GM23248 (cell line): ENCODE data around the gene PTOV1. TPM values are rescaled to one million over a fixed set of nuclear protein-coding genes. Genes with fewer than 3 reads are reported as not detected.

Experiments used
- DNase-seq: peaks from one replicate; pipeline ENCODE4 v3.0.0-alpha.2; 2015
- H2AFZ ChIP-seq: fragments of 200-600 bp; sonication (generic); 2 replicates; pipeline ENCODE4 v1.6.1; 2016; ENCODE audit warnings: antibody characterized with exemption
- H3F3A ChIP-seq: fragments of 200-600 bp; sonication (generic); 2 replicates; pipeline ENCODE4 v1.6.1; 2016; ENCODE audit warnings: mild to moderate bottlenecking, antibody characterized with exemption, mixed run types; ENCODE audit not compliant: insufficient read depth
- H3K27ac ChIP-seq: fragments of 200-600 bp; sonication (generic); 2 replicates; pipeline ENCODE4 v1.5.1; 2016; ENCODE audit warnings: mild to moderate bottlenecking
- H3K27me3 ChIP-seq: fragments of 200-600 bp; sonication (generic); replicated peaks from 2 replicates; pipeline ENCODE4 v1.6.1; 2016; ENCODE audit warnings: mild to moderate bottlenecking; ENCODE audit not compliant: insufficient read depth
- H3K36me3 ChIP-seq: fragments of 200-600 bp; sonication (generic); 2 replicates; pipeline ENCODE4 v1.6.1; 2016; ENCODE audit warnings: low read depth, mild to moderate bottlenecking
- H3K4me1 ChIP-seq: fragments of 200-600 bp; sonication (generic); 2 replicates; pipeline ENCODE4 v1.6.1; 2016; ENCODE audit warnings: mild to moderate bottlenecking; ENCODE audit not compliant: insufficient read depth
- H3K4me2 ChIP-seq: fragments of 200-600 bp; sonication (generic); one replicate; pipeline ENCODE4 v1.6.1; 2016; ENCODE audit warnings: mild to moderate bottlenecking; ENCODE audit not compliant: unreplicated experiment
- H3K4me3 ChIP-seq: fragments of 200-600 bp; sonication (generic); 2 replicates; pipeline ENCODE4 v1.5.1; 2016; ENCODE audit warnings: mild to moderate bottlenecking
- H3K79me2 ChIP-seq: fragments of 200-600 bp; sonication (generic); 2 replicates; pipeline ENCODE4 v1.6.1; 2016; ENCODE audit warnings: mild to moderate bottlenecking; ENCODE audit not compliant: insufficient read depth
- H3K9ac ChIP-seq: fragments of 200-600 bp; sonication (generic); 2 replicates; pipeline ENCODE4 v1.6.1; 2016; ENCODE audit warnings: mild to moderate bottlenecking
- H3K9me2 ChIP-seq: fragments of 200-600 bp; sonication (generic); 2 replicates; pipeline ENCODE4 v1.6.1; 2016; ENCODE audit warnings: mixed run types, mild to moderate bottlenecking, moderate library complexity; ENCODE audit not compliant: insufficient read depth
- H3K9me3 ChIP-seq: fragments of 200-600 bp; sonication (generic); one replicate; pipeline ENCODE4 v1.6.1; 2017; ENCODE audit warnings: low read depth
- H4K20me1 ChIP-seq: fragments of 200-600 bp; sonication (generic); 2 replicates; pipeline ENCODE4 v1.6.0; 2016; ENCODE audit not compliant: insufficient read depth
- EZH2 ChIP-seq: fragments of 200-600 bp; sonication (generic); IDR thresholded peaks from 2 replicates; pipeline ENCODE4 v1.6.1; 2018; ENCODE audit warnings: antibody characterized with exemption, mild to moderate bottlenecking; ENCODE audit not compliant: insufficient read depth, poor library complexity, severe bottlenecking
- EZH2phosphoT487 ChIP-seq: fragments of 200-600 bp; sonication (generic); IDR thresholded peaks from 2 replicates; pipeline ENCODE4 v1.6.1; 2018; ENCODE audit warnings: antibody characterized with exemption, moderate library complexity, mild to moderate bottlenecking, low read depth; ENCODE audit not compliant: insufficient read depth
- WGBS, 2 experiments: methylation state at CpG; one replicate each; pipeline ENCODE4 v1.1.6; 2015 to 2017; ENCODE audit warnings: low lambda C conversion rate in 2 of 2, low coverage in 1 of 2; ENCODE audit errors: missing lambda C conversion rate in 2 of 2; 5-methylcytosine and 5-hydroxymethylcytosine counted together
- in situ Hi-C: fragments of 300-500 bp; cut with MboI; formaldehyde crosslinking; loops from 2 replicates; pipeline ENCODE4 v1.15.0; 2020
- polyA plus RNA-seq: library from polyadenylated mRNA; unstranded; fragments of >200 nt; fragmentation: Nextera tagmentation; extraction: Ambion mirVana; gene quantifications from 2 replicates; pipeline ENCODE4 v1.2.1, GENCODE V29; 2016
- total RNA-seq: library from RNA; depleted of rRNA; stranded (reverse); fragments of >200 nt; shearing (Covaris generic); gene quantifications from 2 replicates; pipeline ENCODE4 v1.2.3, GENCODE V29; 2014

Gene PTOV1
- total and polyA plus RNA-seq, 2 experiments from 2014 or later = 88.0 to 88.9 TPM

GRCh38 chr19:49809160-49809940 is 41.6 kb upstream of the PTOV1 start:
- no peaks in the 10 kb centered on the region for H3K79me2 ChIP-seq
- peak overlapping the region; percentile 72 for H3K9ac ChIP-seq
- peaks cover 12% of the 10 kb centered on the region for H3K4me1 ChIP-seq
- H3K27me3 ChIP-seq = no peaks in the 10 kb centered on the region
- DNase-seq = peak; percentile 62
- H2AFZ ChIP-seq = peak overlapping the region; percentile 71
- 5 to 6% methylated on average over 46 to 50 of the region's 50 CpGs for WGBS, 2 experiments
- peak overlapping the region; percentile 88 for H3K4me2 ChIP-seq
- no peak overlapping the region for H3K27ac ChIP-seq
- no peaks in the 10 kb centered on the region for H3K9me3 ChIP-seq
- H3K36me3 ChIP-seq = peaks cover 4% of the 10 kb centered on the region; the same call in 1 of the 2 replicates
- no peaks in the 10 kb centered on the region for H3K9me2 ChIP-seq
- H3K4me3 ChIP-seq = peak overlapping the region; percentile 76
- no peaks in the 10 kb centered on the region for H4K20me1 ChIP-seq
- TF ChIP-seq EZH2 = no peak
- TF ChIP-seq EZH2phosphoT487 = no peak
- peaks cover 11% of the 10 kb centered on the region; the same call in 1 of the 2 replicates for H3F3A ChIP-seq
- in situ Hi-C loops = no loop called here

GRCh38 chr19:49809941-49810389 is 41.0 kb upstream of the PTOV1 start:
- Histone ChIP-seq H3K9ac (peak overlapping the region; percentile 72), H3K4me2 (peak overlapping the region; percentile 88), H3K27me3 (no peaks in the 10 kb centered on the region), H3F3A (peaks cover 11% of the 10 kb centered on the region; the same call in 1 of the 2 replicates), H3K36me3 (peaks cover 4% of the 10 kb centered on the region; the same call in 1 of the 2 replicates), H4K20me1 (no peaks in the 10 kb centered on the region), H3K4me1 (peaks cover 14% of the 10 kb centered on the region), H3K27ac (no peak overlapping the region), H3K9me2 (no peaks in the 10 kb centered on the region), H2AFZ (peak overlapping the region; percentile 71), H3K4me3 (peak overlapping the region; percentile 76; the same call in 1 of the 2 replicates), H3K79me2 (no peaks in the 10 kb centered on the region), H3K9me3 (no peaks in the 10 kb centered on the region)
- in situ Hi-C loops = no loop called here
- WGBS, 2 experiments = 93 to 94% methylated on average over 5 of the region's 5 CpGs
- no peak for DNase-seq
- TF ChIP-seq EZH2 (no peak), EZH2phosphoT487 (no peak)

GRCh38 chr19:49811328-49811727 is 39.6 kb upstream of the PTOV1 start:
- WGBS, 2 experiments = 98% methylated on average over 6 of the region's 6 CpGs
- TF ChIP-seq EZH2phosphoT487 (no peak), EZH2 (no peak)

GRCh38 chr19:49812452-49812996 is 38.4 kb upstream of the PTOV1 start:
- Histone ChIP-seq H3K4me1 (peaks cover 14% of the 10 kb centered on the region), H3K9me2 (no peaks in the 10 kb centered on the region), H3F3A (peaks cover 11% of the 10 kb centered on the region; the same call in 1 of the 2 replicates), H3K27ac (peak overlapping the region; percentile 83), H3K4me3 (peak overlapping the region; percentile 76), H2AFZ (peak overlapping the region; percentile 73), H3K4me2 (peak overlapping the region; percentile 84), H3K9me3 (no peaks in the 10 kb centered on the region), H4K20me1 (no peaks in the 10 kb centered on the region), H3K27me3 (no peaks in the 10 kb centered on the region), H3K9ac (peak overlapping the region; percentile 84), H3K79me2 (no peaks in the 10 kb centered on the region), H3K36me3 (0 out of 2 replicates have a peak, but pooled peaks cover 2% of the 10 kb centered on the region)
- 26 to 28% methylated on average over 11 of the region's 11 CpGs for WGBS, 2 experiments
- in situ Hi-C loops = no loop called here
- DNase-seq = no peak
- TF ChIP-seq EZH2phosphoT487 = no peak
- TF ChIP-seq EZH2 = no peak

More at GRCh38 chr19:49811328-49811727, 39.6 kb upstream of the PTOV1 start:
- DNase-seq = no peak
- H3K27me3 ChIP-seq = no peaks in the 10 kb centered on the region
- H4K20me1 ChIP-seq = no peaks in the 10 kb centered on the region
- H3K79me2 ChIP-seq = no peaks in the 10 kb centered on the region
- in situ Hi-C loops = no loop called here
- no peaks in the 10 kb centered on the region for H3K9me3 ChIP-seq
- no peak overlapping the region for H3K9ac ChIP-seq
- no peak overlapping the region for H3K4me3 ChIP-seq
- H3K4me2 ChIP-seq = no peak overlapping the region
- H3K36me3 ChIP-seq = 0 out of 2 replicates have a peak, but pooled peaks cover 4% of the 10 kb centered on the region
- no peak overlapping the region for H2AFZ ChIP-seq
- H3F3A ChIP-seq = peaks cover 11% of the 10 kb centered on the region; the same call in 1 of the 2 replicates
- no peak overlapping the region for H3K27ac ChIP-seq
- H3K9me2 ChIP-seq = no peaks in the 10 kb centered on the region
- peaks cover 14% of the 10 kb centered on the region for H3K4me1 ChIP-seq
